Measurements from ENCODE around the gene ZPLD1.

The ZPLD1 gene

DNA sequence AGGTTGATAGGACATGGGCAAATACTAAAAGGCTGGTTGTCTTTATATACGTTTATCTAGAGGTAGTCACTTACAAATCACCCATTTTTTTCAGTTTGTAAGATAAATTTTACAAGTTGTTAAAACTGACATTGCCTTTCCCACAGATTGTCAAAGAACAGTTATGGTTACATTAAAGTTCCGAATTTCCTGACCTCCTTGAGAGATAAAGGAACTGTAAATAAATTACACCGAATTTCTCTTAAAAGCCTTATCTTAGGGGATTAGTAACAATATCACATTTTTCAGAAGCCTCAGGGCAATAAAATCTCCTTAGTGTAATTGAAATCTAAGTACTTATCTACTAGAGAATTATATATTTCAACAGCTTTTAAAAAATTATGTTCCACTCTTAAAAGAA, 49.5 kb downstream of the ZPLD1 start:
- DNase-seq = no peak
- TF ChIP-seq EZH2 (IDR thresholded peaks at IDR 0.05; ENCODE audit: borderline replicate concordance, low read depth, low read length, severe bottlenecking) = no peak
- no peak for TF ChIP-seq CTCF (IDR thresholded peaks at IDR 0.05; ENCODE audit: borderline replicate concordance, extremely low read depth, low read length, poor library complexity, severe bottlenecking)
- no peak overlapping the region for H3K9ac ChIP-seq (ENCODE audit: low read depth, low read length)
- H2AFZ ChIP-seq (ENCODE audit: low read depth, low read length) = no peak overlapping the region
- no peaks in the 10 kb centered on the region for H3K9me3 ChIP-seq (ENCODE audit: insufficient read depth, low read length, severe bottlenecking)
- no peak overlapping the region for H3K4me2 ChIP-seq (ENCODE audit: insufficient read depth, low read length)
- no peak overlapping the region for H3K27ac ChIP-seq (ENCODE audit: low read length)
- ATAC-seq (ENCODE audit: insufficient read depth, low read depth) = no peak
- no peaks in the 10 kb centered on the region for H3K27me3 ChIP-seq (ENCODE audit: insufficient read depth, low read length, poor library complexity)
- no peaks in the 10 kb centered on the region for H3K79me2 ChIP-seq (ENCODE audit: insufficient read depth, low read length)
- H3K4me1 ChIP-seq (ENCODE audit: insufficient read depth, low read length) = no peaks in the 10 kb centered on the region
- H3K4me3 ChIP-seq (ENCODE audit: low read depth in 1 of 2, low read length in 2 of 2) = no peak overlapping the region
- H4K20me1 ChIP-seq (ENCODE audit: insufficient read depth, low read length) = no peaks in the 10 kb centered on the region
- no peaks in the 10 kb centered on the region for H3K36me3 ChIP-seq (ENCODE audit: insufficient read depth, low read length)

DNA sequence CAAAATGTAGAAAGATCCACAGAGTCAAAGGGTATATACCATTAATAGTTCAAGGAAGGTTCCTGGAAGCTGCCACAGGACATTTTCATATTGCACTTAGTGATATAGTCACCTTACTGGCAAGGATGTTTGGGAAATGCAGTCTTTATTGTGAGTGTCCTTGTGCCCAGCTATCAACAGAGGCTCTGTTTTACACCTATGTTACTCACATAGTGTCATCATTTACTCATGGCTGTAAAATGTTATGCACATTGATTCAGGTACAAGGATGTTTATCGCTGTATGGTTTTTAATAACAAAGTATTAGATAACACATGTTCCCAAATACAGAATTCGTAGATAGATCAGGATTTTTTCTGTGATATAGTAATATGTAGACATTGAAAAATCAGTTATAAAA, 50.9 kb downstream of the ZPLD1 start:
- Histone ChIP-seq H3K9me3 (ENCODE audit: insufficient read depth, low read length, severe bottlenecking) (no peaks in the 10 kb centered on the region), H2AFZ (ENCODE audit: low read depth, low read length) (no peak overlapping the region), H3K4me3 (ENCODE audit: low read depth in 1 of 2, low read length in 2 of 2) (no peak overlapping the region), H4K20me1 (ENCODE audit: insufficient read depth, low read length) (no peaks in the 10 kb centered on the region), H3K27me3 (ENCODE audit: insufficient read depth, low read length, poor library complexity) (no peaks in the 10 kb centered on the region), H3K27ac (ENCODE audit: low read length) (no peak overlapping the region), H3K4me1 (ENCODE audit: insufficient read depth, low read length) (no peaks in the 10 kb centered on the region), H3K79me2 (ENCODE audit: insufficient read depth, low read length) (no peaks in the 10 kb centered on the region), H3K9ac (ENCODE audit: low read depth, low read length) (no peak overlapping the region), H3K4me2 (ENCODE audit: insufficient read depth, low read length) (no peak overlapping the region), H3K36me3 (ENCODE audit: insufficient read depth, low read length) (no peaks in the 10 kb centered on the region)
- ATAC-seq (ENCODE audit: insufficient read depth, low read depth) (no peak), DNase-seq (no peak)
- TF ChIP-seq CTCF (IDR thresholded peaks at IDR 0.05; ENCODE audit: borderline replicate concordance, extremely low read depth, low read length, poor library complexity, severe bottlenecking) (no peak), EZH2 (IDR thresholded peaks at IDR 0.05; ENCODE audit: borderline replicate concordance, low read depth, low read length, severe bottlenecking) (no peak)

GRCh38 chr3:102488331-102488730, 53.5 kb downstream of the ZPLD1 start:
- H2AFZ ChIP-seq (ENCODE audit: low read depth, low read length) = no peak overlapping the region
- TF ChIP-seq EZH2 (IDR thresholded peaks at IDR 0.05; ENCODE audit: borderline replicate concordance, low read depth, low read length, severe bottlenecking) (no peak), CTCF (IDR thresholded peaks at IDR 0.05; ENCODE audit: borderline replicate concordance, extremely low read depth, low read length, poor library complexity, severe bottlenecking) (no peak)
- no peak overlapping the region for H3K27ac ChIP-seq (ENCODE audit: low read length)
- no peaks in the 10 kb centered on the region for H3K79me2 ChIP-seq (ENCODE audit: insufficient read depth, low read length)
- no peaks in the 10 kb centered on the region for H3K9me3 ChIP-seq (ENCODE audit: insufficient read depth, low read length, severe bottlenecking)
- no peaks in the 10 kb centered on the region for H3K36me3 ChIP-seq (ENCODE audit: insufficient read depth, low read length)
- ATAC-seq (ENCODE audit: insufficient read depth, low read depth) = no peak
- no peak overlapping the region for H3K9ac ChIP-seq (ENCODE audit: low read depth, low read length)
- no peaks in the 10 kb centered on the region for H3K4me1 ChIP-seq (ENCODE audit: insufficient read depth, low read length)
- no peak for DNase-seq
- no peaks in the 10 kb centered on the region for H4K20me1 ChIP-seq (ENCODE audit: insufficient read depth, low read length)
- no peak overlapping the region for H3K4me3 ChIP-seq (ENCODE audit: low read depth in 1 of 2, low read length in 2 of 2)
- H3K4me2 ChIP-seq (ENCODE audit: insufficient read depth, low read length) = no peak overlapping the region
- H3K27me3 ChIP-seq (ENCODE audit: insufficient read depth, low read length, poor library complexity) = no peaks in the 10 kb centered on the region

GRCh38 chr3:102492300-102492699, 57.5 kb downstream of the ZPLD1 start:
- H3K27me3 ChIP-seq (ENCODE audit: insufficient read depth, low read length, poor library complexity) = no peaks in the 10 kb centered on the region
- no peaks in the 10 kb centered on the region for H3K4me1 ChIP-seq (ENCODE audit: insufficient read depth, low read length)
- no peaks in the 10 kb centered on the region for H3K9me3 ChIP-seq (ENCODE audit: insufficient read depth, low read length, severe bottlenecking)
- H3K27ac ChIP-seq (ENCODE audit: low read length) = no peak overlapping the region
- H3K79me2 ChIP-seq (ENCODE audit: insufficient read depth, low read length) = no peaks in the 10 kb centered on the region
- H3K36me3 ChIP-seq (ENCODE audit: insufficient read depth, low read length) = no peaks in the 10 kb centered on the region
- ATAC-seq (ENCODE audit: insufficient read depth, low read depth) (no peak), DNase-seq (no peak)
- no peak overlapping the region for H2AFZ ChIP-seq (ENCODE audit: low read depth, low read length)
- TF ChIP-seq CTCF (IDR thresholded peaks at IDR 0.05; ENCODE audit: borderline replicate concordance, extremely low read depth, low read length, poor library complexity, severe bottlenecking) (no peak), EZH2 (IDR thresholded peaks at IDR 0.05; ENCODE audit: borderline replicate concordance, low read depth, low read length, severe bottlenecking) (no peak)
- H3K9ac ChIP-seq (ENCODE audit: low read depth, low read length) = no peak overlapping the region
- no peak overlapping the region for H3K4me2 ChIP-seq (ENCODE audit: insufficient read depth, low read length)
- H4K20me1 ChIP-seq (ENCODE audit: insufficient read depth, low read length) = no peaks in the 10 kb centered on the region
- H3K4me3 ChIP-seq (ENCODE audit: low read depth in 1 of 2, low read length in 2 of 2) = no peak overlapping the region

All from DND-41 (cell line).